Measurements from ENCODE around the gene CGN.

Gene CGN

GRCh38 chr1:151499930-151500329 is 11.3 kb upstream of the CGN start:
- Histone ChIP-seq H3K9me3 (ENCODE audit: control insufficient read depth, low read length) (no peaks in the 10 kb centered on the region), H3K36me3 (ENCODE audit: control insufficient read depth, insufficient read depth, low read length) (no peaks in the 10 kb centered on the region), H3K4me3 (ENCODE audit: extremely low read depth, insufficient read depth, low read length, poor library complexity, severe bottlenecking) (no peak overlapping the region), H3K4me1 (ENCODE audit: control insufficient read depth, insufficient read depth, low read length, poor library complexity, severe bottlenecking) (peaks cover 17% of the 10 kb centered on the region), H3K27ac (ENCODE audit: low read depth, low read length, severe bottlenecking) (no peak overlapping the region)
- 86% methylated on average over 1 of the region's 1 CpG; no CpG with 5 or more reads in 1 of the 2 experiments for whole genome bisulfite sequencing, 2 experiments (ENCODE audit: insufficient coverage in 2 of 2)

- Histone ChIP-seq H3K36me3 (ENCODE audit: control insufficient read depth, insufficient read depth, low read length) (no peaks in the 10 kb centered on the region), H3K4me3 (ENCODE audit: extremely low read depth, insufficient read depth, low read length, poor library complexity, severe bottlenecking) (no peak overlapping the region), H3K9me3 (ENCODE audit: control insufficient read depth, low read length) (no peaks in the 10 kb centered on the region), H3K4me1 (ENCODE audit: control insufficient read depth, insufficient read depth, low read length, poor library complexity, severe bottlenecking) (peaks cover 17% of the 10 kb centered on the region), H3K27ac (ENCODE audit: low read depth, low read length, severe bottlenecking) (no peak overlapping the region)
- WGBS, 2 experiments (ENCODE audit: insufficient coverage in 2 of 2) = 81 to 92% methylated on average over 6 to 8 of the region's 10 CpGs
Observed at GRCh38 chr1:151501474-151501873, 9.7 kb upstream of the CGN start.

- peaks cover 17% of the 10 kb centered on the region for H3K4me1 ChIP-seq (ENCODE audit: control insufficient read depth, insufficient read depth, low read length, poor library complexity, severe bottlenecking)
- no peaks in the 10 kb centered on the region for H3K9me3 ChIP-seq (ENCODE audit: control insufficient read depth, low read length)
- H3K36me3 ChIP-seq (ENCODE audit: control insufficient read depth, insufficient read depth, low read length) = no peaks in the 10 kb centered on the region
- H3K4me3 ChIP-seq (ENCODE audit: extremely low read depth, insufficient read depth, low read length, poor library complexity, severe bottlenecking) = no peak overlapping the region
- WGBS, 2 experiments (ENCODE audit: insufficient coverage in 2 of 2) = 75 to 84% methylated on average over 5 of the region's 5 CpGs
- no peak overlapping the region for H3K27ac ChIP-seq (ENCODE audit: low read depth, low read length, severe bottlenecking)
Observed at GRCh38 chr1:151502035-151502700, 9.0 kb upstream of the CGN start.

DNA sequence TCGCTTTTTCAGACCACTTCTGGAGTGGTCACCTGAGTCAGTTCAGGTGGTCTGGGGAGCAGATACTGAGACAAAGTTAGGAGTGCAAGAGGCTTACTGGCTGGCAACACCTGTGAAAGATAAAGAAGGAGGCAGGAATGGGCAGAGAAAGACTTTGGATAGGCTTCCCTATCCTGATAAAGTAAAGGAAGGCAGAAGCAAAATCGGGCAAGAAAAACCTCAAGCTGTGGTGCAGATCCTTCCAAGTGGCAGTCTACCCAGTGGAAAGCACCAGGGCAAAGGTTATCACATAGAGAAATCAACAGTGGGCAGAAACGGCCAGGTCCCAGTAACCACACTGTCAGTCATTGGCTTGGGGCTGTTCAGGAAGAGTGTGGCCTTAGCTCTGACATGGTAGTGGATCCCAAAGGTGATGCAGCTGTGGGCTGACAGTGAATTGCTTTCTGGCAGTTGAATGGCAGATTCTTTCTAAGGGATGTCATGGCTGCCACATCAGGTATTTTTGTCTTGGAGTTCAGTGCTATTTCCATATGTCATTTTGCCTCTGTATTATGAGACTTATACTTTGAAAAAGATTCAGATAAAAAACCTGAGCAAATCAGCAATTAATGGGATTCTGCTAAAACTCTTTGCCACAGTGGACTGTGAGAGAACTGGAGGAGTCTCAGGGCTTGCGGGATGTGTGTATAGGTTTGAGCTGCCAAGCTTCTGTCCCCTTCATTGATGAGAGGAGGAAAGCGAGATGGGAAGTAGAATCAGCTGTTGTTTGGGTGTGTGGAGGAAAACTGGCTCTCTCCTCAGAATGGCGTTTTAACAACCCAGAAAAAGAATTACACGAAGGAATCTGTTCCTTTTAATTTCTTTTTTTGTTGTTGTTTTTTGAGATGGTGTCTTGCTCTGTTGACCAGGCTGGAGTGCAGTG is 8.1 kb upstream of the CGN start:
- no peaks in the 10 kb centered on the region for H3K36me3 ChIP-seq (ENCODE audit: control insufficient read depth, insufficient read depth, low read length)
- H3K4me1 ChIP-seq (ENCODE audit: control insufficient read depth, insufficient read depth, low read length, poor library complexity, severe bottlenecking) = peaks cover 17% of the 10 kb centered on the region
- H3K27ac ChIP-seq (ENCODE audit: low read depth, low read length, severe bottlenecking) = no peak overlapping the region
- no peaks in the 10 kb centered on the region for H3K9me3 ChIP-seq (ENCODE audit: control insufficient read depth, low read length)
- 69 to 79% methylated on average over 6 to 7 of the region's 7 CpGs for WGBS, 2 experiments (ENCODE audit: insufficient coverage in 2 of 2)
- H3K4me3 ChIP-seq (ENCODE audit: extremely low read depth, insufficient read depth, low read length, poor library complexity, severe bottlenecking) = no peak overlapping the region

- H3K27ac ChIP-seq (ENCODE audit: low read depth, low read length, severe bottlenecking) = no peak overlapping the region
- peaks cover 17% of the 10 kb centered on the region for H3K4me1 ChIP-seq (ENCODE audit: control insufficient read depth, insufficient read depth, low read length, poor library complexity, severe bottlenecking)
- no peaks in the 10 kb centered on the region for H3K9me3 ChIP-seq (ENCODE audit: control insufficient read depth, low read length)
- 100% methylated on average over 1 to 2 of the region's 3 CpGs for WGBS, 2 experiments (ENCODE audit: insufficient coverage in 2 of 2)
- no peak overlapping the region for H3K4me3 ChIP-seq (ENCODE audit: extremely low read depth, insufficient read depth, low read length, poor library complexity, severe bottlenecking)
- no peaks in the 10 kb centered on the region for H3K36me3 ChIP-seq (ENCODE audit: control insufficient read depth, insufficient read depth, low read length)
Observed at GRCh38 chr1:151504252-151504651, 6.9 kb upstream of the CGN start.

GRCh38 chr1:151504759-151505158 is 6.4 kb upstream of the CGN start:
- Histone ChIP-seq H3K4me1 (ENCODE audit: control insufficient read depth, insufficient read depth, low read length, poor library complexity, severe bottlenecking) (peaks cover 17% of the 10 kb centered on the region), H3K27ac (ENCODE audit: low read depth, low read length, severe bottlenecking) (no peak overlapping the region), H3K9me3 (ENCODE audit: control insufficient read depth, low read length) (no peaks in the 10 kb centered on the region), H3K36me3 (ENCODE audit: control insufficient read depth, insufficient read depth, low read length) (no peaks in the 10 kb centered on the region), H3K4me3 (ENCODE audit: extremely low read depth, insufficient read depth, low read length, poor library complexity, severe bottlenecking) (no peak overlapping the region)
- 100% methylated on average over 1 of the region's 4 CpGs; no CpG with 5 or more reads in 1 of the 2 experiments for WGBS, 2 experiments (ENCODE audit: insufficient coverage in 2 of 2)

DNA sequence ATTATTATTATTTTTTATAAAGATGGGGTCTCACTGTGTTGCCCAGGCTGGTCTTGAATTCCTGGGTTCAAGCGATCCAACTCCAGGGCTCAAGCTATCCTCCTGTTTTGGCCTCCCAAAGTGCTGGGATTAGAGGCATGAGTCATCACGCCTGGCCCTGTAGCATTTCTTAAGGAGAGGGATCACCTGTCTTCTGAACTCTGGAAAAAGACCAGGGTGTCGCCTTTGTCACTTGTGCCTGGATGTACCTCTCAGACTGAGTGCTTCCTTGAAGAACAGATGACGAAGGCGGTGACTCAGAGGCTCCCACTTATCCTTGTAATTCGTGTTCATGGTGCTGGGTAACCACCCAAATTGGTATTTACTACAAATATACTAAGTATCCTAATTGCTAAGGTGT is 2.4 kb upstream of the CGN start:
- H3K4me1 ChIP-seq (ENCODE audit: control insufficient read depth, insufficient read depth, low read length, poor library complexity, severe bottlenecking) = peaks cover 31% of the 10 kb centered on the region
- H3K27ac ChIP-seq (ENCODE audit: low read depth, low read length, severe bottlenecking) = no peak overlapping the region
- WGBS, 2 experiments (ENCODE audit: insufficient coverage in 2 of 2) = 85 to 89% methylated on average over 4 to 5 of the region's 6 CpGs
- no peaks in the 10 kb centered on the region for H3K36me3 ChIP-seq (ENCODE audit: control insufficient read depth, insufficient read depth, low read length)
- H3K9me3 ChIP-seq (ENCODE audit: control insufficient read depth, low read length) = no peaks in the 10 kb centered on the region
- H3K4me3 ChIP-seq (ENCODE audit: extremely low read depth, insufficient read depth, low read length, poor library complexity, severe bottlenecking) = no peak overlapping the region

DNA sequence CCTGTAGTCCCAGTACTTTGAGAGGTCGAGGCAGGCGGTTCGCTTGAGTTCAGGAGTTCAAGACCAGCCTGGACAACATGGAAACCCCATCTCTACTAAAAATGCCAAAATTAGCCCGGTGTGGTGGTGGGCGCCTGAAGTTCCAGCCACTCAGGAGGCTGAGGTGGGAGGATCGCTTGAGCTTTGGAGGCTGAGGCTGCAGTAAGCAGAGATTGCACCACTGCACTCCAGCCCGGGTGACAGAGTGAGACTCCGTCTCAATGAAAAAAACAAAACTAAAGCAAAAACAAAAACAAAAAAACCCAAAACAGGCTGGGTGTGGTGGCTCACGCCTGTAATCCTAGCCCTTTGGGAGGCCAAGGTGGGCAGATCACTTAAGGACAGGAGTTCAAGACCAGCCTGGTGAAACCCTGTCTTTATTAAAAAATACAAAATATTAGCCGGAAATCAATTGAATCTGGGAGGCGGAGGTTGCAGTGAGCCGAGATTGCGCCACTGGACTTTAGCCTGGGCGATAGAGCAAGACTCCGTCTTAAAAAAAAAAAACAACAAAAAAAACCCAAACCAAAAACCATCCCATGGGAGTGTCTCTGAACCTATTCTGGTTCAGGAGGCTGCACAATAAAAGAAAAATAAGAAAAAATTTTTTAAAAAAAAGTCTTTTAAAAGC is 1.7 kb upstream of the CGN start:
- H3K27ac ChIP-seq (ENCODE audit: low read depth, low read length, severe bottlenecking) = no peak overlapping the region
- H3K4me3 ChIP-seq (ENCODE audit: extremely low read depth, insufficient read depth, low read length, poor library complexity, severe bottlenecking) = no peak overlapping the region
- no peaks in the 10 kb centered on the region for H3K9me3 ChIP-seq (ENCODE audit: control insufficient read depth, low read length)
- 96 to 100% methylated on average over 7 to 9 of the region's 15 CpGs for WGBS, 2 experiments (ENCODE audit: insufficient coverage in 2 of 2)
- H3K36me3 ChIP-seq (ENCODE audit: control insufficient read depth, insufficient read depth, low read length) = no peaks in the 10 kb centered on the region
- H3K4me1 ChIP-seq (ENCODE audit: control insufficient read depth, insufficient read depth, low read length, poor library complexity, severe bottlenecking) = peaks cover 27% of the 10 kb centered on the region

DNA sequence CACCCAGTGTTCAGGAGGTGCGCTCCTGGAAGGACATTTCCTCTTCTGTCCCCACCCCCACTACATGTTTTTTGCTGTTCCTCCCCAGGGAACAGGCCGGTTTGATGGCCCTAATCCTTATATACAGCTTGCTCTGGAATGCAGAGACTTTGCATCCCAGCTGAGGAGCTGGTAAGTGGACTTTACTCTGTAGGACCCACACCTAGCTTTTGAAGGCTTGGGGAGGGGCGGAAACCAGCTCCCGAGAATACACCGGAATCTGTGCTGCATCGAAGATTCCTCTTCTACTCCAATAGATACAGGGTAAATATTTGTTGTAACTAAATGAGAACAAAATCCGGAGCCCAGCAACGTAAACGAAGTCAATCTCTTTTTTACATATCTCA is 1.2 kb upstream of the CGN start:
- Histone ChIP-seq H3K36me3 (ENCODE audit: control insufficient read depth, insufficient read depth, low read length) (no peaks in the 10 kb centered on the region), H3K4me3 (ENCODE audit: extremely low read depth, insufficient read depth, low read length, poor library complexity, severe bottlenecking) (peak overlapping the region; percentile 59), H3K9me3 (ENCODE audit: control insufficient read depth, low read length) (no peaks in the 10 kb centered on the region), H3K4me1 (ENCODE audit: control insufficient read depth, insufficient read depth, low read length, poor library complexity, severe bottlenecking) (peaks cover 25% of the 10 kb centered on the region), H3K27ac (ENCODE audit: low read depth, low read length, severe bottlenecking) (no peak overlapping the region)
- WGBS, 2 experiments (ENCODE audit: insufficient coverage in 2 of 2) = 78% methylated on average over 1 of the region's 9 CpGs; no CpG with 5 or more reads in 1 of the 2 experiments

- no peaks in the 10 kb centered on the region for H3K9me3 ChIP-seq (ENCODE audit: control insufficient read depth, low read length)
- peak overlapping the region; percentile 59 for H3K4me3 ChIP-seq (ENCODE audit: extremely low read depth, insufficient read depth, low read length, poor library complexity, severe bottlenecking)
- peaks cover 25% of the 10 kb centered on the region for H3K4me1 ChIP-seq (ENCODE audit: control insufficient read depth, insufficient read depth, low read length, poor library complexity, severe bottlenecking)
- no peaks in the 10 kb centered on the region for H3K36me3 ChIP-seq (ENCODE audit: control insufficient read depth, insufficient read depth, low read length)
- H3K27ac ChIP-seq (ENCODE audit: low read depth, low read length, severe bottlenecking) = peak overlapping the region; percentile 85
- WGBS, 2 experiments (ENCODE audit: insufficient coverage in 2 of 2) = 1 to 10% methylated on average over 6 to 7 of the region's 10 CpGs
Observed at GRCh38 chr1:151510614-151510956, 602 bp upstream of the CGN start.

Data from mesodermal cell (in vitro differentiated cells).